ENCODE data around the gene FHAD1.

DNA sequence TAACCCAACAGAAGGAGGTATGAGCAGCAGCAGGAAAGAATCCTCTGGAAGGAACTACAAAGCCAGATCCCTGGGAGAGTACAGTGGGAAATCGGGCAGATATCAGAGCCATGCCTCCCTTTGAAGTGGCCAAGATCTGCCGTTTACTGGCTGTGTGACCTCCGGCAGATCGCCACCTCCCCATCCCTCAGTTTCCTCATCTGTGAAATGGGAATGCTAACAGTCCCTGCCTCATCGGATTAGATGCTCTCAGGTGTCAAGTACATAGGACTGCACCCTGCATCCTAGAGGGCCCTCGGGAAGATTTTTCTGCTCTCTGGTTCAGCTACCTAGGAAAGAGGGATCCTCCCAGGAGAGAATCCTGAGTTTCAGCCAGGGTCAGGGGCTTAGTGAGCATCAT is 102.1 kb downstream of the FHAD1 start:
- TF ChIP-seq, protein P1, sequence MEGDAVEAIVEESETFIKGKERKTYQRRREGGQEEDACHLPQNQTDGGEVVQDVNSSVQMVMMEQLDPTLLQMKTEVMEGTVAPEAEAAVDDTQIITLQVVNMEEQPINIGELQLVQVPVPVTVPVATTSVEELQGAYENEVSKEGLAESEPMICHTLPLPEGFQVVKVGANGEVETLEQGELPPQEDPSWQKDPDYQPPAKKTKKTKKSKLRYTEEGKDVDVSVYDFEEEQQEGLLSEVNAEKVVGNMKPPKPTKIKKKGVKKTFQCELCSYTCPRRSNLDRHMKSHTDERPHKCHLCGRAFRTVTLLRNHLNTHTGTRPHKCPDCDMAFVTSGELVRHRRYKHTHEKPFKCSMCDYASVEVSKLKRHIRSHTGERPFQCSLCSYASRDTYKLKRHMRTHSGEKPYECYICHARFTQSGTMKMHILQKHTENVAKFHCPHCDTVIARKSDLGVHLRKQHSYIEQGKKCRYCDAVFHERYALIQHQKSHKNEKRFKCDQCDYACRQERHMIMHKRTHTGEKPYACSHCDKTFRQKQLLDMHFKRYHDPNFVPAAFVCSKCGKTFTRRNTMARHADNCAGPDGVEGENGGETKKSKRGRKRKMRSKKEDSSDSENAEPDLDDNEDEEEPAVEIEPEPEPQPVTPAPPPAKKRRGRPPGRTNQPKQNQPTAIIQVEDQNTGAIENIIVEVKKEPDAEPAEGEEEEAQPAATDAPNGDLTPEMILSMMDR (IDR thresholded peaks at IDR 0.05) = no peak
- TF ChIP-seq POLR2AphosphoS5 (IDR thresholded peaks at IDR 0.05) = no peak
- no peak for TF ChIP-seq EP300 (IDR thresholded peaks at IDR 0.05)
- no peak for TF ChIP-seq POLR2A (IDR thresholded peaks at IDR 0.05)
